Tibial nerve (tissue), 4 donors: ENCODE measurements around the gene RSRP1.
"Not testable (repeated sequence)": the region's sequence is repeated elsewhere in the genome, so short reads cannot be mapped to it uniquely, and the experiment has no call there.

Source experiments
- CTCF ChIP-seq, 5 experiments: fragments of 200-600 bp in 3 of 5; fragments of 450-650 bp in 2 of 5; sonication (generic) in 3 of 5; IDR thresholded peaks; one replicate each; pipeline ENCODE4 v1.5.1; 2016 to 2019; ENCODE audit warnings: antibody characterized with exemption in 5 of 5, mild to moderate bottlenecking in 3 of 5, moderate library complexity in 2 of 5
- EP300 ChIP-seq, 2 donors: sonication (generic); formaldehyde crosslinking; IDR thresholded peaks; one replicate each; pipeline ENCODE4 v1.6.1; 2017; ENCODE audit warnings: antibody characterized with exemption in 2 of 2, mild to moderate bottlenecking in 1 of 2
- POLR2A ChIP-seq, 2 donors: fragments of 450-650 bp; IDR thresholded peaks; one replicate each; pipeline ENCODE4 v1.6.1; 2017; ENCODE audit warnings: antibody characterized with exemption in 2 of 2, mild to moderate bottlenecking in 2 of 2, moderate library complexity in 2 of 2

- TF ChIP-seq CTCF, POLR2A, EP300 (IDR thresholded peaks at IDR 0.05): not testable (repeated sequence)
Measured at GRCh38 chr1:25236261-25236660, 11.0 kb downstream of the RSRP1 start.
